Measurements from ENCODE around the gene UAP1L1. TPM values are rescaled to one million over a fixed set of nuclear protein-coding genes. Genes with fewer than 3 reads are reported as not detected.

UAP1L1 gene
- total and polyA plus RNA-seq, 2 of the 4 experiments (the other 2 are of a cell fraction) = 2.3 to 9.8 TPM

- in situ Hi-C loops (cut with MboI; ENCODE audit: low sequenced_read_pairs) (no loop called here), dilution Hi-C loops (cut with HindIII; ENCODE audit: low sequenced_read_pairs, unreplicated experiment) (no loop called here), intact Hi-C loops (cut with micrococcal nuclease) (loop anchor here (1.0 to 2.0 kb wide), 2 partner anchors 22 to 241 kb away; no protein-coding TSS in a partner anchor)
- peak overlapping the region; percentile 59; the same call in 1 of the 2 replicates for H3K23ac ChIP-seq (ENCODE audit: low read depth, low read length)
- H3K27me3 ChIP-seq (ENCODE audit: control insufficient read depth, insufficient read depth, low read length) = no peaks in the 10 kb centered on the region; the same call in 1 of the 2 replicates
- no TSS peak for BruUV-seq (replicated peaks)
- ATAC-seq (ENCODE audit: low read depth) (peak; percentile 83), DNase-seq (peak; percentile 11)
- no peak overlapping the region for H3K56ac ChIP-seq (ENCODE audit: extremely low read depth, insufficient read depth, low read length)
- peak overlapping the region; percentile 64 for H3K9ac ChIP-seq (ENCODE audit: low read depth, low read length)
- peak overlapping the region; percentile 92 for H2AFZ ChIP-seq (replicated peaks; ENCODE audit: low read length, poor library complexity)
- peak overlapping the region; percentile 6; the same call in 1 of the 2 replicates for H4K5ac ChIP-seq (ENCODE audit: low read depth, low read length)
- peak overlapping the region; percentile 85 for H3K4me2 ChIP-seq (ENCODE audit: low read depth, low read length)
- TF ChIP-seq MAZ (IDR thresholded peaks at IDR 0.05; ENCODE audit: borderline replicate concordance, low read depth, low read length) (peak; percentile 57; the same call in 1 of the 2 replicates), POLR2A (IDR thresholded peaks at IDR 0.05; ENCODE audit: low read depth, low read length) (no peak), RAD21 (IDR thresholded peaks at IDR 0.05; ENCODE audit: low read length) (0 out of 2 replicates have a peak, but pooled peaks have one; percentile 3), FOS (IDR thresholded peaks at IDR 0.05; ENCODE audit: low read depth, low read length) (no peak)
- TF ChIP-seq, protein P1, sequence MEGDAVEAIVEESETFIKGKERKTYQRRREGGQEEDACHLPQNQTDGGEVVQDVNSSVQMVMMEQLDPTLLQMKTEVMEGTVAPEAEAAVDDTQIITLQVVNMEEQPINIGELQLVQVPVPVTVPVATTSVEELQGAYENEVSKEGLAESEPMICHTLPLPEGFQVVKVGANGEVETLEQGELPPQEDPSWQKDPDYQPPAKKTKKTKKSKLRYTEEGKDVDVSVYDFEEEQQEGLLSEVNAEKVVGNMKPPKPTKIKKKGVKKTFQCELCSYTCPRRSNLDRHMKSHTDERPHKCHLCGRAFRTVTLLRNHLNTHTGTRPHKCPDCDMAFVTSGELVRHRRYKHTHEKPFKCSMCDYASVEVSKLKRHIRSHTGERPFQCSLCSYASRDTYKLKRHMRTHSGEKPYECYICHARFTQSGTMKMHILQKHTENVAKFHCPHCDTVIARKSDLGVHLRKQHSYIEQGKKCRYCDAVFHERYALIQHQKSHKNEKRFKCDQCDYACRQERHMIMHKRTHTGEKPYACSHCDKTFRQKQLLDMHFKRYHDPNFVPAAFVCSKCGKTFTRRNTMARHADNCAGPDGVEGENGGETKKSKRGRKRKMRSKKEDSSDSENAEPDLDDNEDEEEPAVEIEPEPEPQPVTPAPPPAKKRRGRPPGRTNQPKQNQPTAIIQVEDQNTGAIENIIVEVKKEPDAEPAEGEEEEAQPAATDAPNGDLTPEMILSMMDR (conservative IDR thresholded peaks at IDR 0.05; ENCODE audit: low read depth, low read length) = peak; percentile 40
- peak overlapping the region in 1 of 2 experiments; percentile 39; a peak in 1 of 4 replicates for H4K8ac ChIP-seq (ENCODE audit: low read depth in 2 of 2, low read length in 2 of 2)
- H2BK15ac ChIP-seq (ENCODE audit: low read depth, low read length) = no peak overlapping the region
- H3K9me3 ChIP-seq (ENCODE audit: control insufficient read depth, insufficient read depth, low read length) = no peaks in the 10 kb centered on the region
- H3K4me3 ChIP-seq (ENCODE audit: insufficient read depth, low read depth, low read length) = peak overlapping the region; percentile 88
- ChIA-PET CTCF (interaction anchor here (0.6 to 1.4 kb wide), 10 partner anchors 18 to 239 kb away, joined by 3 to 9 read pairs (median 3); partner anchors contain the start of genes AJM1, NPDC1 and PAXX), POLR2A (ENCODE audit: unreplicated experiment) (no interaction called here)
- H3K14ac ChIP-seq (replicated peaks; ENCODE audit: low read depth, low read length) = no peak overlapping the region
- peaks cover 4% of the 10 kb centered on the region; the same call in 1 of the 2 replicates for H3K9me1 ChIP-seq (ENCODE audit: insufficient read depth, low read length)
- peak overlapping the region; percentile 90 for H2AK9ac ChIP-seq (replicated peaks; ENCODE audit: low read depth, low read length, poor library complexity)
- no peaks in the 10 kb centered on the region for H3K36me3 ChIP-seq (ENCODE audit: control insufficient read depth, insufficient read depth, low read length)
- H4K20me1 ChIP-seq (ENCODE audit: insufficient read depth, low read length) = no peaks in the 10 kb centered on the region; the same call in 1 of the 2 replicates
- no peak overlapping the region for H2BK5ac ChIP-seq (ENCODE audit: low read depth, low read length, poor library complexity, severe bottlenecking)
- H3K18ac ChIP-seq (ENCODE audit: low read depth, low read length) = peak overlapping the region; percentile 19; the same call in 1 of the 2 replicates
- peaks cover 0 to 7% of the 10 kb centered on the region in 2 experiments; a peak in 2 of 4 replicates for H3K79me1 ChIP-seq (ENCODE audit: low read depth in 1 of 2, low read length in 2 of 2)
- WGBS, 2 experiments (ENCODE audit: extremely low coverage in 2 of 2, insufficient read length in 1 of 2) = 2% methylated on average over 54 of the region's 98 CpGs; no CpG with 5 or more reads in 1 of the 2 experiments
- no peak overlapping the region for H3K4ac ChIP-seq (ENCODE audit: low read depth, low read length)
- no peak overlapping the region for H2BK20ac ChIP-seq (ENCODE audit: low read depth, low read length)
- peak overlapping the region; percentile 30; the same call in 1 of the 2 replicates for H2AK5ac ChIP-seq (ENCODE audit: low read depth, low read length)
- no peak overlapping the region; the same call in 1 of the 2 replicates for H3K27ac ChIP-seq (ENCODE audit: insufficient read depth, low read length)
- H4K91ac ChIP-seq (ENCODE audit: insufficient read depth, low read depth, low read length) = no peak overlapping the region
- H3K4me1 ChIP-seq (ENCODE audit: control insufficient read depth, insufficient read depth, low read length) = peaks cover 5% of the 10 kb centered on the region
- H2BK120ac ChIP-seq (ENCODE audit: low read depth, low read length) = 0 out of 2 replicates have a peak overlapping the region, but pooled peaks have one; percentile 23
Measured at GRCh38 chr9:137028263-137029057, 48.9 kb upstream of the UAP1L1 start.
